Measurements from ENCODE around the gene C2orf81.

The C2orf81 gene

DNA sequence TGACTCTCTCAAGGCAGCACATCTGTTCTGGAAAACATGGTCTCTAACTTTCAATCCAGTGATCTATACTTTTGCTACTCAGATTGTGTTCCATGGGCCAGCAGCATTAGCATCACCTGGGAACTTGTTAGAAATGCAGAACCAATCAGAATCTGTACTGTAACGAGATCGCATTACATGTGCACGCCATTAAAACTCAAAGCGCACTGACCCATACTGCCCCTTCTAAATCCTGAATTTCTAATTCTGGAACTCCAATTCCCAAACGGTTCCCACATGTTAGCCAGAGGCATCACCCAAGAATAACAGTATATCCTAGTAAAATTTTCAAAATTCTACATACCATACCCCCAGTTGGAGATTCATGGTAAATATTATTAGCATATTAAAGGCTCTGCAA lies 30.8 kb downstream of the C2orf81 start:
- no peak for DNase-seq

- no peak for DNase-seq
Observed at GRCh38 chr2:74387346-74387745, 34.1 kb downstream of the C2orf81 start.

DNA sequence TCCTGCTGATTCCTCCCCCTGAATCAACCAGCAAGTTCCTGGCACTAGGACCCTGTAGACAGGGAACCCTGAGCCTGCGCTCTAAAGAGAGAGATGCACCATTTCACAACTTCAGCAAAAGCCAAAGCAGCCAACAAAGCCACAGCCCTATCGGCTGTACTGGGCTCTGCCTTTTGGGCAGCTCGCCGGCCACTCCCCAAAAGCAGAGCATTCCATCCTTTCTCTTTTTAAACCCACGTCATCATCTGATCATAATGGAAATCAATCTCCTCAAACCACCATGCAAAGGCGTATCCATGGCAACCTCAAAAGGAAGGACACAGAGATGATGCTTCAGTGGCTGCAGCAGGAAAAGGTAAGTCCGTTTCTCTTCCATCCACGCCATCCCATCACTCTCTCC lies 36.0 kb downstream of the C2orf81 start:
- no peak for DNase-seq

DNA sequence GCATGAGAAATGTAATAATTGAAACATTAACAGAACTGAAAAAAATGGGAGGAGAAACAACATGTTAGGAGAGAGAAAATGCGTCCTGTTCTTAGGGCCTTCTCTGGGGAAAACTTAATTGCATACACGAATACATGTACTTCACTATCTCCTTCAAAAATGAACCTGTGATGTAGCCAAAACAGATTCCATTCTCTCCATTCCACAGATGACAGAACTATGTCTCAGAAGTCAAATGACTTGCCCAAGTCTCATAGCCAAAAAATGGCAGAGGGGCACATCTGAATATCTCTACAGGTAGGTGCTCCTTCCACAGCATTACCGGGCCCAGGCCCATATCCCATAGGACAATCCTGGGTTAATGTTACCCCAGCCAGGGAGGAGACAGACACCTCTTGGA lies 37.4 kb downstream of the C2orf81 start:
- DNase-seq: no peak

- DNase-seq: no peak
Observed at GRCh38 chr2:74383254-74383653, 38.2 kb downstream of the C2orf81 start.

DNA sequence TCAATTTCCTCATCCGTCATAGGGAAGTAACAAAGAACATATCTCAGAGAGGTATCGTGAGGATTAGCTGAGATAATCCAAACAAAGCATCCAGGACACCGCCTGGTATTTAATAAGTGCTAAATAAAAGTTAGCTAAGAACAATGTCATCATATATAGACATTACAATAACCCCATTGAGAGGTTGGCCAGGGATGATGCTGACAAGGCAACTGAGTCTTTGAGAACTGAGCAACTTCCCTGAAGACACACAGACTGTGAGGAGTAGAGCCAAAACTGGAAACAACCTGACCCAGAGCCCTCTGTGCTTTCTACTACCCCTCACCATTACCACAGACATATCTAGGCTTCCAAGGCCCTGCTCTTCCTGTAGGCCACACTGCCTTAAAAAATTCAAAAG lies 39.7 kb downstream of the C2orf81 start:
- DNase-seq: no peak

GRCh38 chr2:74379851-74380789 lies 41.3 kb downstream of the C2orf81 start, which contains the start of gene DCTN1:
Gene DCTN1, minus strand, starts transcription at chr2:74380311. Its CDS starts 274 bp downstream, at chr2:74380037.
- no peak for DNase-seq

DNA sequence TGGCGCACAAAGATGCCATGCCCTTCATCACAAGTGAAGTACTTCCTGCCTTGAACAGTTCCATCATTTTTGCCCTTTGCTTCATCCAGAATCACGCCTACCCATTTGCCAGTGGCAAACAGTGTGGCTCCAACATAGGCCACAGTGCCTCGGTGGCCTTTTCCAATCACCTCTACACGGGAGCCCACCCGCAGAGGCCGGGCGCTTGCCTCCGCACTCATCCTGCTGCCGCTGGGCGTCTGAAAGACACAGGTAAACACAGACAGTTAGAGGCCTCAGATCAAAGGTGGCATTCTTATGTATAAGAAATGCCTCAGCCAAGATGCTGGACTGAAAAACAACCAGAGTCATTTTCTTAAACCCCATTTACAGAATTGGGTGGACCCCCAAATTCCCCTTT lies 43.4 kb downstream of the C2orf81 start:
- no peak for DNase-seq

GRCh38 chr2:74375838-74376237 lies 45.6 kb downstream of the C2orf81 start:
- DNase-seq: no peak

DNA sequence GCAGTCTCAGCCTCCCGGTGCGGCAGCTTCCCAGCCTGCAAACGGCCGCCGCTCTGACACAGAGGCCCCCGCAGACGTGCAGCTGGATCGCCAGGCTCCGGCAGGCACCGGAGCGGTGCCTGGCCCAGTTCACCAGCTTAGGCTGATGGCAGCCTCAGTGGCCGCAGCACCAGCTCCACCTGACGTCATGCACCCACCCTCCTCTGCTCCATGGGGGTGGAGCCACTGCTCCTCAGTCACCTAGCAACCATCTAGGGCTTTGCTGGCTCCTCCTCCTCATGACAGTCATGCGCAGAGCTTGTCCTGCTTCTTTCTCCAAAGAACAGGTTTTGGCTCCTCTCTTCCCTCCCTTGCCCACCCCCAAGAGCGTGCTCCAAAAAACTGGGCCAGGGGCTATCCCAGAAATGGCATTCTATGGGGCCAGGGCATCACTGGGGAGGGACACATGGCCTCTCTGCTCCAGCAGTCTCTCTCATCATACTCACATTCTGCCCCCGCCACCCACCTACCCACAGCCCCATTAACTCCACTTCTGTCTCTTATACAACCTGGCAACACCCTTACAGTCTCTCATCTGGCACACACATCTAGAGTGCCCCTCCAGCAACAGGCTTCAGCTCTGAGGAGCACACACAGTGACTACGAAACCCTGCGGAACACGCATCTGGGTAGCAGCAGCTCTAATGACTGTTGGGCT lies 46.8 kb downstream of the C2orf81 start:
- no peak for DNase-seq

GRCh38 chr2:74373985-74374384 lies 47.4 kb downstream of the C2orf81 start:
- no peak for DNase-seq

DNA sequence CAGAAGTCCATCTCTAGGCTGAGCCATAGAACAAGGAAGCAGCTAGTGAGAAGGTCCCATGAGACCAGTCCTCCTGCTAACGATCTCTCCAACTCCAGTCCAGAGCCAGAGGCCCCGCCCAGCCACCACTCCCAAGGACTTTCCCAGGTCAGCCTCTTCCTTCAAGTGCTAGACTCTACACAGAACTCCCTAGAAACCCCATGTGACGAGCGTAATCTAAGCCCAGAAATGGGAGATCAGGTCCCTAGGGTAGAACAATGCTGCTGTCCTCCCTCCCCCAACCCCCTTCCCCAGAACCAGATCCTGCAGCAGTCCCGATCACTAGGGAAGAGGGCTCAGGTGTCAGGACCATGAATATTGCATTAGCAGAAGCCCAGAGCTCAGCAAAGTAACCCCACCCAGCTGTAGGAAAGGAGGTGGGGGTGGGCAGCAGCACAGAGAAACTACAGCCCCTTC lies 48.2 kb downstream of the C2orf81 start:
- DNase-seq: no peak

GRCh38 chr2:74372674-74373073 lies 48.7 kb downstream of the C2orf81 start:
- DNase-seq: no peak

DNA sequence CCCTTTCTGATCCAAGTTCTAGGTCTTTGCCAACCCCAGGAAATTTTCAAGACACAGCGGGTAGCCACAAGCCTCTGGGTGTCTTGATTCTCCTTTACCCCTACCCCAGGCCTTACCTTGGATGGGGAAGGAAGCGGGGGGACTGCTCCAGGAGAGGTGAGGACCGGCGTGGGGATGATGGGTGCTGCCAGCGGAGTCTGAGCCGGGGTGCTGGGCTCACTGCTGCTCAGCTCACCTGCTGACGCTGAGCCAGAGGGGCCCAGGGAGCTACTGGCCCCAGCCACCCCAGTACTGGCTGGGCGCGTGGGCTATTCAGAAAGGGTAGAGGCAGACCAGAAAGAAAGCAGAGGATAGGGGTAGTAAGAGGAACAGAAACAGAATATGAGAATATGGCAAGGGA lies 50.0 kb downstream of the C2orf81 start:
- DNase-seq: no peak

GRCh38 chr2:74369976-74370375 lies 51.4 kb downstream of the C2orf81 start:
- no peak for DNase-seq

- no peak for DNase-seq
Observed at GRCh38 chr2:74368499-74368898, 52.9 kb downstream of the C2orf81 start.

DNA sequence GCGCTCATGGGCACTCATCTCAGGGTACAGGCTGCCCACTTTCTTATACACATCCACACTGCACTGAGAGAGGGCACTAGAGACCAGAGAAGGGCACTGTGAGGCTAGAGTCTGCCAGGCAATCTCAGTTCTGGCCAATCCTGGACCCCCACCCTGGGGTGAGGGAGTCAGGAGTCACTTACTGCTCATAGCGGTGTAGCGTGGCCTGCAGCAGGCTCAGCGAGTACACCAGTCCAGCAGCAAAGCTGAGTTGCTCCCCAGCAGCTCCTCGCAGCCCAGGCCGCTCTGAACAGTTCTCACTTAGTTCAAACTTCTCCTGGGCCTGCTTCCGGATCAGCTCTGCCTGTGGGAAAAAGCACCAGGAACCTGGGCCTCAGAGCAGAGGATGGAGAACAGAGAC lies 53.6 kb downstream of the C2orf81 start:
- no peak for DNase-seq

DNA sequence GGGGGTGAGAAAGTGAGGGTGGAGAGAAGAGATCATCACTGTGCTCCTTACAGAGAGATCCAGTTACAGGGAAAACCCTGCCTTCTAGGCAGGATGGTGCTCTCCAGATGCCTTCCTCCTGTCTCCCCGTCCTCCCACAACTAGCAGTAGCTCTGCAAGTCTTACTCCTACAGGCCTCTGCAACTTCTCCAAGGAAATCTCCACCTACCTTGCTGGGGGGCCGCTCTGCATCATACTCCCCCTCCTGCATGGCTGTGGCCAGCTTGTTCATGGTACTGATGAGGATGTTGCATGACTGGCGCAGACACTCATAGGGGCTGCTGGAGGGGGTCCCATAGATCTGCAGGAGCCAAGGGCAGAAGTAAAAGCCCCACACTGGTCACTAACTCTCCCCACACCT lies 55.4 kb downstream of the C2orf81 start:
- no peak for DNase-seq

GRCh38 chr2:74364533-74365505 lies 56.6 kb downstream of the C2orf81 start:
- no peak for DNase-seq
